IPS-18c (cell line): ENCODE results near the gene CACNA1C.

ENCODE experiments used
- H3K4me3 ChIP-seq: 2 replicates; pipeline ENCODE4 v1.7.0; 2013; ENCODE audit warnings: low read depth, mild to moderate bottlenecking, low read length, moderate library complexity; ENCODE audit not compliant: insufficient read depth
- H3K9me3 ChIP-seq: one replicate; pipeline ENCODE4 v1.6.1; 2013; ENCODE audit warnings: mild to moderate bottlenecking, low read length, moderate library complexity; ENCODE audit not compliant: control insufficient read depth, insufficient read depth

Gene CACNA1C

DNA sequence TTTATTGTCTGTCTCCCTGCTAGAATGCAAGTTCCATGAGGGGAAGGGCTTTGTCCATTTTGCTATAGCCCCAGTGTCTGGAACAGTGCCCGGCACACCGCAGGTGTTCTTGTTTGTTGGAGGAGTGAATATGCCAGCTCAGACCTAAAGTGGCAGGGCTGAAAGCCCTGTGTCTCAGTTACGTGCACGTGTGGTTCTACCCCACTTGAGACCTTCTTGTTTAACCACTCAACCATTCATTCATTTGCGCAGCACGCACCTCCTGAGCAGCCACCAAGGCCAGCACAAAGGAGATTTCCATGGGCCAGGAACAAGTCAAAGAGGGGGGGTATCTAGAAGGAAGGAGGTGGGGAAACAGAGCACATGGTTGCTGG is 404.0 kb downstream of the CACNA1C start:
- no peaks in the 10 kb centered on the region for H3K9me3 ChIP-seq
- H3K4me3 ChIP-seq = no peak overlapping the region

- no peak overlapping the region for H3K4me3 ChIP-seq
These were observed 404.6 kb downstream of the CACNA1C start for GRCh38 chr12:2457215-2457932.

GRCh38 chr12:2457933-2458414 is 405.2 kb downstream of the CACNA1C start:
- Histone ChIP-seq H3K4me3 (no peak overlapping the region), H3K9me3 (no peaks in the 10 kb centered on the region)

More at GRCh38 chr12:2457215-2457932, 404.6 kb downstream of the CACNA1C start:
- H3K9me3 ChIP-seq = no peaks in the 10 kb centered on the region

DNA sequence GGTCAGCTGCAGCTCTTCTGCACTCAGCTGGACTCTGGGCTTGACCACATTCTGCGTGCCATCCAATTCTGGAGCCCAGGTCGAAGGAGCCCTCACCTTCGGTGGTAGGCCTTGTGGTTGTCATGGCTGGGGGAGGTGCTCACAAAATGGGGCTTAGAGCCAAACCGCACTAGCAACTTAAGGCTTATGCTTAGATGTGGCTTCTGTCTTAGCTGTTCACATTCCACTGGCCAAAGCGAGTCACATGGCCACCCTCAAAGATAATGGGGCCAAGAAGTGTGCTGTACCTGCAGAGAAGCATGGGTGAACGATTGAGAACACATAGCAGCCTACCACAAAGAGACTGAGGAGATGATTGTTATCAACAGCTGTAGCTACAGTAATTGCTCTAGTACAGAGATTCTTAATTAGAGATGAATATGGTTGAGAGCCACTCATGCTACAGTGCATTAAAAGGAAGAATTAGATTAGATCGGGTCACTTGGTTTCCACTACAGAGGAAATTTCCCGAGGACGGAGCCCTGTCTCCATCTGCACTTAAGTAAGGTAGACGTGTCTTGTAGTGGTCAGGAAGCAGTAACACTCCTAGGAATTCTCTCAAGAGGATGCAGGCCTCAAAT is 407.4 kb downstream of the CACNA1C start:
- Histone ChIP-seq H3K4me3 (no peak overlapping the region), H3K9me3 (no peaks in the 10 kb centered on the region)

DNA sequence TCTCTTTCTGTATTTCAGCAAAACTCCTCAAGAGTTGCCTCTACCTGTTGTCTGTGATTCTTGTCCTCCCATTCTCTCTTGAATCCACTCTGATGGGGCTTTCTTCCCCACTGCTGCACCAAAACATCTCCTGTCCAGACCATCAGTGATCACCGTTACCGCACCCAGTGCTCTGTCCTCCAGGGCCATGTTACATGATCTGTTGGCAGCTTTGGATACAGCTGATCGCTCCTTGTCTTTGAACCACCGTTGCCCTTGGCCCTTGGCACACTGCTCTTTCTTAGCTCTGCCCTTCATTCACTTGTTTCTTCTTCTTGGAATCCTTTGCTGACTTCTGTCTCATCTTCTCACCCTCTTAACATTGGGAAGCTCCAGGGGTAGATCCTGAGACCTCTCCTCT is 408.3 kb downstream of the CACNA1C start:
- Histone ChIP-seq H3K9me3 (no peaks in the 10 kb centered on the region), H3K4me3 (no peak overlapping the region)

GRCh38 chr12:2461645-2462044 is 408.9 kb downstream of the CACNA1C start:
- Histone ChIP-seq H3K4me3 (no peak overlapping the region), H3K9me3 (no peaks in the 10 kb centered on the region)

GRCh38 chr12:2462087-2462486 is 409.3 kb downstream of the CACNA1C start:
- no peak overlapping the region for H3K4me3 ChIP-seq
- no peaks in the 10 kb centered on the region for H3K9me3 ChIP-seq

- H3K9me3 ChIP-seq = no peaks in the 10 kb centered on the region
- H3K4me3 ChIP-seq = no peak overlapping the region
These were observed 410.9 kb downstream of the CACNA1C start for GRCh38 chr12:2463719-2464118.

DNA sequence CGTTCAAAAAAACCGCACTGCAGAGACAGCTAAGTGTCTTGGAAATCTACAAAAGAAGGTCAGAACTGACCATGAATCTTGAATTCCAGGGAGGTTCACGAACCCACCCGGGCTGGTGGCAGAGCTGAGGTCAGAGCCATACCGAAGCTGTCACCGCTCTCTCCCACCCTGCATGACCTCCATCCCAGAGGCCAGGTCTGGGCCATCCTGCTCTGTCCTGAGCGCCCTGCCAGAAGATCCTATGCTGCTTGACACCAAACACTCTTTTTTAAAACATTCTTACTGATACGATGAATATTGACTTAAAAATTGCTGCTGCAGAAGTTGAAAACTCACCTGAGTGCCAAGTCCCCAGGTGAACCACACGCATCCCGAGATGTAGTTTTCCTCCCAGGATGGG is 412.9 kb downstream of the CACNA1C start:
- H3K9me3 ChIP-seq = no peaks in the 10 kb centered on the region
- H3K4me3 ChIP-seq = no peak overlapping the region

GRCh38 chr12:2466211-2466610 is 413.4 kb downstream of the CACNA1C start:
- Histone ChIP-seq H3K4me3 (no peak overlapping the region), H3K9me3 (no peaks in the 10 kb centered on the region)

DNA sequence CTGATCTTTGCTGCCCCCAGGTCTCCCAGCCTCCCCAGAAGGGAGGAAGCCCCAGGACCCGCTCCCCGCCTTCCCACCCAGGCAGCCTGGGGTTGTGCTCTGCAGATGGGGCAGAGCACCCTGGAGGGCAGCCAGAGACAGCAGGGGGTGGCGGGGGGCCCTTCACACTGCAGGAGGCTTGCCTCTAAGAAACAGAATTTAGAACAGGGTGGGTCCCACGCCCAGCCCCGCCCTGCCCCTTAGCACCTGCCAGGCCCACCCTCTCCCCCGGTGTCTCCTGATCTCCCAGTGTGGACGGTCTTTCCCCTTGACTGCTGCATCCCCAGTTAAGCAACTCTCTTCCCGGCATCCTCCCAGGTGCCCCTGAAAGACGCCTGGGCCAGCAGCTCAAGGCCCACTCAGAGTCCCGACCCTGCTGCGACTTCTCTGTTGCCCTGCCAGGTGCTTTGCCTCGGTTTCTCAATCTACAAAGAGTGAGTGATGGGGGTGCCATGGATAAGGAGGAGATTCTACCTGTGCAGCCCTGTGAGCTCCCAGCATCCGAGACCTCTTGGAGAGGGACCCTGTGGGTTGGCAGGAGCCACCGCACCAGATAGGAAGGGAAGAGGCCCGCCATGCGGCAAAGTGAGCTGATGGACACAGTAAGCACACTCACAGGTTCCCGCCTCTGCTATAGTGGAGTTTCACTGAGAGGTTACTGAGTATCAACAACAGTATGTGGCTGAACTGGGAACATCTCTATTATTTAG is 414.8 kb downstream of the CACNA1C start:
- Histone ChIP-seq H3K4me3 (no peak overlapping the region), H3K9me3 (no peaks in the 10 kb centered on the region)

DNA sequence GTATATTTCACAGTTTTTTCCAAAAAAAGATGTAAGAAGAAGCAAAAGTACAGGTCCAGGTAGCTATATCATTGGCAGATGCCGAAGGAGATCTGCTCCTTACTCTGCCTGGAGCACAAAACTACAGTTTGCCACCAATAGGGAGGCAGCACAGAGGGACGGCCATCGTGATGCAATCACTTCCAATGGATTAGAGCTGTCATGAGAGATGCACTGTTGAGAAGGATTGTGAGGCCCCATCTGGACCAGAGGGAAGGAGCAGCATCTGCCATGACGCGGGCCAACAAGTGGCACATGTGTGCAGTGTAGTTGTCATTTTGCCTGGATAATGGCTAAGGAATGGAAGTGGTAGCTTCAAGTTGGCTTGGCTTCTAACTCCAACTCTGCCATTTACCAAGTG is 423.2 kb downstream of the CACNA1C start:
- Histone ChIP-seq H3K9me3 (no peaks in the 10 kb centered on the region), H3K4me3 (no peak overlapping the region)

DNA sequence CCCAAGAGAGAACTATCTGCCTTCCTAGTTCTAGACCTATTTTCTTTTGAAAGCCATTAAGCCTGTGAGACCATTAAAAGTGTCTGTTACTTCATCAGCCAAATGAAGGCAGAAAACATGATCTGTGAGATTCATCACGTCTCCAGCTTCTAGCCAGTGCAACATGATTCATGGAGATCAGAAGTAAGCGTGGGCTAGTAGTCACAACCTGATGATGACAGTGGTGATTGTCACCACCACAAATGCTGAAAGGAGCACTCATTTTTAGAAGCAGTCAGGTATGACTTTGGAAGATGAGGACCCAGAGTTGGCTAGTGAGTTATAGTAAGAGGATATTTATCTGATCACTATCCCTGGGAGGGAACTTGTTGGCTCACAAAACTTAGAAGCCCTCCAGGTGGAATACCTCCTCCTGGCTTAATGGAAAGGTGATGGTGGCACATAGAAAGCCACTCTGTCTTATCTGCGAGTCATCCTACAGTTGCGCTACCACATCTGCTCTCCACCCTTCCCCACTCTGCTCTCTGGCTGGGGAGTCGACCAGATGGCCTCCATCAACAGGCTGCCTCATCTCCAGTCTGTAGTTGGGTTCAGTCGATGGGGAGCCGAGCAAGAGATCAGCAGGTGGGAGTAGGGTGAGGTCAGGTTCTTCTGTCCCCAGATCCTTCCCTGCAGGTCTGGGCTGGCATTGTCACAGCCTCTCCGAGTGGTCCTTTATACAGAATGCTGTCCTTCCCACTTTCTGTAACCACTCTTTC is 424.4 kb downstream of the CACNA1C start:
- H3K4me3 ChIP-seq = no peak overlapping the region
- H3K9me3 ChIP-seq = no peaks in the 10 kb centered on the region

- H3K4me3 ChIP-seq = no peak overlapping the region
- H3K9me3 ChIP-seq = no peaks in the 10 kb centered on the region
These were observed 427.2 kb downstream of the CACNA1C start for GRCh38 chr12:2479851-2480535.

DNA sequence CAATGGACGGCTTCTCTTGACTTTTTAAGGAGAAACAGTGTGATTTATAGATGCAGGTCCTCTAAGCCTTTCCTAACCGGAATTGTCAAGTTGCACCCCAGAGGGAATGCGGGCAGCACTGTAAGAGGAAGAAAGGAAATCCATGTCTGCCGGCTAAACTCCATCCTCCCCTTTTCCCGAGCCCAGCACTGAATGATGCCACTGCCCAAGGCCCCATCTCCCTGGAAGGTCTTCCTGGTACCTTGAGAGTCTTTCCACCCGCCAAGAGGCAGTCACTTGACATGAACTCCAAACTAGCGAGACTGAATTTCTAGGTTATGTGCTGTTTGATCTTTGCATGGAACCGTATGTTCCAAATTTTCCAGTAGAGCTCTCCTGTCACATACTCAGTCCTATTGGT is 428.6 kb downstream of the CACNA1C start:
- Histone ChIP-seq H3K4me3 (no peak overlapping the region), H3K9me3 (no peaks in the 10 kb centered on the region)

DNA sequence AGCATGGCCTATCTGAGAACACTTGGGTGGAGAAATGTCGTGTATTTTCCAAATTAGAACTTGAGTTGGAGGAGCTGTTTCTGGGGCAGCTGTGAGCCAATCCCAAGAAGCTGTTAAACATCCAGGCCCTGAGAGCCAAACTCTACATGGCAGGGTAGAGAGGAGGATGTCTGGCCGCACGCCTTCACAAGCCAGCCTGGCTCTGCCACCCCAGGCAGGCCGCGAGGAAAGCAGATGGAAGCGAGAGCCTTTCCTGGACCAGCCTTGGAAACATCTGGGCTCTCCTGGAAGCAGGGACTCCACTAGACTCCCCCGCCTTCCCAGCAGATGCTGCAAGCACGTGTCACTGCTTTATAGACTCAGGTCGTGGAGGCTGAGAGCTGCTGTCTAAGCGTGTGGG is 429.2 kb downstream of the CACNA1C start:
- no peak overlapping the region for H3K4me3 ChIP-seq
- no peaks in the 10 kb centered on the region for H3K9me3 ChIP-seq
